Endothelial cell of umbilical vein (primary cell): ENCODE results near the gene PTGIR. TPM values are rescaled to one million over a fixed set of nuclear protein-coding genes. Genes with fewer than 3 reads are reported as not detected.

ENCODE experiments used
- BruUV-seq: library from RNA; stranded (reverse); fragments of 400-500 nt; replicated peaks from 2 replicates; lab custom pipeline; 2021; lab: Mats Ljungman, UMichigan
- CTCF ChIA-PET: fragments of 300-600, 350-600 bp; sonication (Branson Sonifier 250); formaldehyde crosslinking; loops from one replicate; lab custom pipeline; 2021; ENCODE audit warnings: antibody characterized with exemption, inconsistent platforms; lab: Charles Lee
- POLR2A ChIA-PET: fragments of 300-600, 350-600 bp; sonication (Branson Sonifier 250); formaldehyde crosslinking; loops from one replicate; lab custom pipeline; 2021; ENCODE audit warnings: antibody characterized with exemption, inconsistent platforms; lab: Charles Lee
- DNase-seq: peaks from one replicate; pipeline ENCODE4 v3.0.0-alpha.2; 2011; ENCODE audit warnings: low read depth, low spot score
- FAIRE-seq: peaks from 2 replicates; lab custom pipeline; 2011; peaks lifted over from hg19 to GRCh38; lab: Jason Lieb, UNC
- H2AFZ ChIP-seq: 2 replicates; pipeline ENCODE4 v1.6.0; 2012; ENCODE audit warnings: low read depth, low read length, control low read depth, inconsistent platforms
- H3K27ac ChIP-seq: 2 replicates; pipeline ENCODE4 v1.5.1; 2011; ENCODE audit warnings: low read depth, mild to moderate bottlenecking, control low read depth, low read length, moderate library complexity; ENCODE audit not compliant: insufficient read depth
- H3K27me3 ChIP-seq, 2 experiments: 2 replicates each; pipeline versions ENCODE4 v1.6.0 to v1.6.1; 2011; ENCODE audit warnings: low read length in 2 of 2, mixed read lengths in 1 of 2; ENCODE audit not compliant: control insufficient read depth in 2 of 2, insufficient read depth in 2 of 2
- H3K36me3 ChIP-seq, 2 experiments: 2 replicates in 1 of 2; 3 replicates in 1 of 2; pipeline ENCODE4 v1.5.1; 2011; ENCODE audit warnings: low read length in 2 of 2, mild to moderate bottlenecking in 1 of 2, moderate library complexity in 1 of 2; ENCODE audit not compliant: control insufficient read depth in 2 of 2, insufficient read depth in 2 of 2; ENCODE audit errors: extremely low read depth in 1 of 2
- H3K4me1 ChIP-seq: 3 replicates; pipeline ENCODE4 v1.5.1; 2011; ENCODE audit warnings: mild to moderate bottlenecking, low read length; ENCODE audit not compliant: control insufficient read depth, insufficient read depth; ENCODE audit errors: extremely low read depth
- H3K4me2 ChIP-seq: 2 replicates; pipeline ENCODE4 v1.6.1; 2011; ENCODE audit warnings: low read length, control low read depth, mixed read lengths; ENCODE audit not compliant: insufficient read depth
- H3K4me3 ChIP-seq, 3 experiments: fragments of 200-600 bp in 1 of 3; sonication (generic), shearing (Covaris generic) in 1 of 3; replicated peaks in 1 of 3; 2 replicates each; pipeline ENCODE4 v1.5.1; 2011 to 2016; ENCODE audit warnings: control low read depth in 3 of 3, low read length in 3 of 3, mild to moderate bottlenecking in 2 of 3, inconsistent platforms in 1 of 3, low read depth in 1 of 3, moderate library complexity in 1 of 3; ENCODE audit not compliant: insufficient read depth in 1 of 3
- H3K79me2 ChIP-seq: 2 replicates; pipeline ENCODE4 v1.6.0; 2012; ENCODE audit warnings: low read length, inconsistent platforms; ENCODE audit not compliant: control insufficient read depth, insufficient read depth
- H3K9ac ChIP-seq: replicated peaks from 2 replicates; pipeline ENCODE3; 2011; ENCODE audit warnings: low read length, control low read depth; ENCODE audit not compliant: insufficient read depth; ENCODE audit errors: extremely low read depth
- H3K9me1 ChIP-seq: replicated peaks from 3 replicates; pipeline ENCODE4 v1.6.0; 2011; ENCODE audit warnings: mild to moderate bottlenecking, low read length; ENCODE audit not compliant: control insufficient read depth, insufficient read depth; ENCODE audit errors: extremely low read depth
- H3K9me3 ChIP-seq: replicated peaks from 2 replicates; pipeline ENCODE4 v1.5.1; 2012; ENCODE audit warnings: low read length, inconsistent platforms; ENCODE audit not compliant: control insufficient read depth, insufficient read depth
- H4K20me1 ChIP-seq: replicated peaks from 2 replicates; pipeline ENCODE3; 2011; ENCODE audit warnings: mild to moderate bottlenecking, low read length; ENCODE audit not compliant: control insufficient read depth, insufficient read depth; ENCODE audit errors: extremely low read depth
- EZH2 ChIP-seq: IDR thresholded peaks from 2 replicates; pipeline ENCODE4 v1.6.1; 2012; ENCODE audit warnings: borderline replicate concordance, low read depth, mild to moderate bottlenecking, moderate library complexity, low read length, inconsistent platforms; ENCODE audit not compliant: severe bottlenecking
- FOS ChIP-seq: IDR thresholded peaks from 2 replicates; pipeline ENCODE4 v1.6.1; 2011; ENCODE audit warnings: mild to moderate bottlenecking, low read length, moderate library complexity, borderline replicate concordance; ENCODE audit not compliant: insufficient read depth
- GATA2 ChIP-seq: IDR thresholded peaks from 2 replicates; pipeline ENCODE4 v1.7.0; 2011; ENCODE audit warnings: low read depth, mild to moderate bottlenecking, moderate library complexity, mixed read lengths, low read length; ENCODE audit not compliant: insufficient read length, insufficient read depth
- JUN ChIP-seq: IDR thresholded peaks from 2 replicates; pipeline ENCODE4 v1.6.1; 2011; ENCODE audit warnings: borderline replicate concordance, low read depth; ENCODE audit not compliant: insufficient read length, insufficient read depth
- MYC ChIP-seq: IDR thresholded peaks from one replicate; pipeline ENCODE4 v1.6.1; 2011; ENCODE audit warnings: mild to moderate bottlenecking, low read depth, low read length
- POLR2A ChIP-seq: IDR thresholded peaks from 2 replicates; pipeline ENCODE4 v1.6.1; 2012; ENCODE audit warnings: low read depth, mild to moderate bottlenecking, control low read depth, low read length
- POLR2AphosphoS5 ChIP-seq: IDR thresholded peaks from 2 replicates; pipeline ENCODE4 v1.6.1; 2012; ENCODE audit warnings: low read depth, mild to moderate bottlenecking, control low read depth, low read length, moderate library complexity; ENCODE audit not compliant: insufficient read depth
- dilution Hi-C: fragments of 300-500 bp; cut with MboI; formaldehyde crosslinking; loops from one replicate; pipeline ENCODE4 v1.15.0; 2019; ENCODE audit warnings: low sequenced_read_pairs; ENCODE audit not compliant: extremely low pct_ligation_motif_present
- intact Hi-C: fragments of 100-400 bp; cut with micrococcal nuclease; formaldehyde crosslinking; loops from one replicate; pipeline ENCODE4 v1.10.0; 2022
- polyA plus RNA-seq, 4 experiments: library from polyadenylated mRNA; depleted of rRNA in 3 of 4; stranded (reverse) in 3 of 4; unstranded in 1 of 4; fragments of >200 nt; gene quantifications; 2 replicates each; pipeline versions ENCODE4 v1.2.1 to v1.2.3, GENCODE V29; 2011 to 2012; ENCODE audit warnings: missing spikeins in 1 of 4
- total RNA-seq: library from RNA; stranded (reverse); gene quantifications from 2 replicates; pipeline ENCODE4 v1.2.3, GENCODE V29; 2021
- TF ChIP-seq, protein P1 (sequence below), 2 donors: IDR thresholded peaks; 1 replicate in 1 of 2; 2 replicates in 1 of 2; pipeline ENCODE4 v1.5.1; 2011; ENCODE audit warnings: low read length in 2 of 2, mild to moderate bottlenecking in 2 of 2, moderate library complexity in 2 of 2, control low read depth in 1 of 2, inconsistent platforms in 1 of 2, low read depth in 1 of 2; ENCODE audit not compliant: insufficient read depth in 1 of 2; ENCODE audit errors: extremely low read depth in 1 of 2
- TF ChIP-seq, protein P2 (sequence below): IDR thresholded peaks from 2 replicates; pipeline ENCODE4 v1.6.1; 2011; ENCODE audit not compliant: insufficient read depth, insufficient read length

PTGIR gene
- total and polyA plus RNA-seq, 2 donors (not counting 3 experiments of a cell fraction or from before 2014, with no cell fraction given): 0.55 to 2.7 TPM

- intact Hi-C loops (loop anchor here (1.0 kb wide), 1 partner anchor 11 kb away; no protein-coding TSS in a partner anchor), dilution Hi-C loops (no loop called here)
- no peak overlapping the region for H3K4me3 ChIP-seq
- no peak overlapping the region for H2AFZ ChIP-seq
- TF ChIP-seq GATA2 (no peak), FOS (no peak), EZH2 (no peak), MYC (no peak), JUN (no peak), POLR2A (no peak), POLR2AphosphoS5 (no peak)
- TF ChIP-seq, protein P1, sequence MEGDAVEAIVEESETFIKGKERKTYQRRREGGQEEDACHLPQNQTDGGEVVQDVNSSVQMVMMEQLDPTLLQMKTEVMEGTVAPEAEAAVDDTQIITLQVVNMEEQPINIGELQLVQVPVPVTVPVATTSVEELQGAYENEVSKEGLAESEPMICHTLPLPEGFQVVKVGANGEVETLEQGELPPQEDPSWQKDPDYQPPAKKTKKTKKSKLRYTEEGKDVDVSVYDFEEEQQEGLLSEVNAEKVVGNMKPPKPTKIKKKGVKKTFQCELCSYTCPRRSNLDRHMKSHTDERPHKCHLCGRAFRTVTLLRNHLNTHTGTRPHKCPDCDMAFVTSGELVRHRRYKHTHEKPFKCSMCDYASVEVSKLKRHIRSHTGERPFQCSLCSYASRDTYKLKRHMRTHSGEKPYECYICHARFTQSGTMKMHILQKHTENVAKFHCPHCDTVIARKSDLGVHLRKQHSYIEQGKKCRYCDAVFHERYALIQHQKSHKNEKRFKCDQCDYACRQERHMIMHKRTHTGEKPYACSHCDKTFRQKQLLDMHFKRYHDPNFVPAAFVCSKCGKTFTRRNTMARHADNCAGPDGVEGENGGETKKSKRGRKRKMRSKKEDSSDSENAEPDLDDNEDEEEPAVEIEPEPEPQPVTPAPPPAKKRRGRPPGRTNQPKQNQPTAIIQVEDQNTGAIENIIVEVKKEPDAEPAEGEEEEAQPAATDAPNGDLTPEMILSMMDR (IDR thresholded peaks at IDR 0.05; ENCODE audit: extremely low read depth in 1 of 2, insufficient read depth in 1 of 2, low read depth in 1 of 2, low read length in 2 of 2): no peak
- TF ChIP-seq, protein P2, sequence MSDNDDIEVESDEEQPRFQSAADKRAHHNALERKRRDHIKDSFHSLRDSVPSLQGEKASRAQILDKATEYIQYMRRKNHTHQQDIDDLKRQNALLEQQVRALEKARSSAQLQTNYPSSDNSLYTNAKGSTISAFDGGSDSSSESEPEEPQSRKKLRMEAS: no peak
- FAIRE-seq: no peak
- H3K9ac ChIP-seq: no peak overlapping the region
- H3K36me3 ChIP-seq: peaks cover 10 to 35% of the 10 kb centered on the region in 2 experiments
- no peaks in the 10 kb centered on the region for H3K9me1 ChIP-seq
- H3K27ac ChIP-seq: no peak overlapping the region
- no peak for DNase-seq
- H3K4me1 ChIP-seq: peaks cover 13% of the 10 kb centered on the region
- H3K9me3 ChIP-seq: no peaks in the 10 kb centered on the region
- no TSS peak for BruUV-seq
- peak overlapping the region; percentile 53 for H3K4me2 ChIP-seq
- H3K79me2 ChIP-seq: peaks cover 53% of the 10 kb centered on the region
- H3K27me3 ChIP-seq: peaks cover 0 to 3% of the 10 kb centered on the region in 2 experiments
- H4K20me1 ChIP-seq: no peaks in the 10 kb centered on the region
- ChIA-PET POLR2A (no interaction called here), CTCF (interaction anchor here (1.3 kb wide), 1 partner anchor 11 kb away, joined by 4 read pairs; no protein-coding TSS in a partner anchor)
Measured at GRCh38 chr19:46603752-46604231, 21.1 kb downstream of the PTGIR start.
